ENCODE results near the gene STIP1.

The STIP1 gene

DNA sequence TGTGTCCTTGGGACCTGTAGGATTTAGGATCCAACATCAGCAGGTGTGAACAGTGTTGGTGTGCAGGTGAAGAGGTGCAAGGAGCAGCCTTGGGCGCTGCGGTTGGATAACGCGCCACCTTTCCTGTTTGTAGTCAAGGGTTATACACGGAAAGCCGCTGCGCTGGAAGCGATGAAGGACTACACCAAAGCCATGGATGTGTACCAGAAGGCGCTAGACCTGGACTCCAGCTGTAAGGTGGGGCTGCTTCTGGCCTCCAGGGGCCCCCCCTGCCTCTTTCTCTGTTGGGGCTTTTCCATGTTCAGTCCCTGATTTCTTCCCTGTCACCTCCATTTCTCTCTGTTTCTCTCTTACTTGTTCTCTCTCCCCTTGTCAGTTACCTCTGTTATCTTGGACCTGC, 17.0 kb downstream of the STIP1 start:
- TF ChIP-seq, protein P1, sequence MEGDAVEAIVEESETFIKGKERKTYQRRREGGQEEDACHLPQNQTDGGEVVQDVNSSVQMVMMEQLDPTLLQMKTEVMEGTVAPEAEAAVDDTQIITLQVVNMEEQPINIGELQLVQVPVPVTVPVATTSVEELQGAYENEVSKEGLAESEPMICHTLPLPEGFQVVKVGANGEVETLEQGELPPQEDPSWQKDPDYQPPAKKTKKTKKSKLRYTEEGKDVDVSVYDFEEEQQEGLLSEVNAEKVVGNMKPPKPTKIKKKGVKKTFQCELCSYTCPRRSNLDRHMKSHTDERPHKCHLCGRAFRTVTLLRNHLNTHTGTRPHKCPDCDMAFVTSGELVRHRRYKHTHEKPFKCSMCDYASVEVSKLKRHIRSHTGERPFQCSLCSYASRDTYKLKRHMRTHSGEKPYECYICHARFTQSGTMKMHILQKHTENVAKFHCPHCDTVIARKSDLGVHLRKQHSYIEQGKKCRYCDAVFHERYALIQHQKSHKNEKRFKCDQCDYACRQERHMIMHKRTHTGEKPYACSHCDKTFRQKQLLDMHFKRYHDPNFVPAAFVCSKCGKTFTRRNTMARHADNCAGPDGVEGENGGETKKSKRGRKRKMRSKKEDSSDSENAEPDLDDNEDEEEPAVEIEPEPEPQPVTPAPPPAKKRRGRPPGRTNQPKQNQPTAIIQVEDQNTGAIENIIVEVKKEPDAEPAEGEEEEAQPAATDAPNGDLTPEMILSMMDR (IDR thresholded peaks at IDR 0.05) = no peak
- Histone ChIP-seq H3K27ac (no peak overlapping the region), H3K4me3 (ENCODE audit: low read depth, low read length) (no peak overlapping the region), H3K4me1 (peaks cover 4% of the 10 kb centered on the region), H3K9ac (no peak overlapping the region), H3K4me2 (ENCODE audit: low read length) (no peak overlapping the region), H3K79me2 (no peaks in the 10 kb centered on the region), H3K9me3 (ENCODE audit: control insufficient read depth, low read length) (no peaks in the 10 kb centered on the region), H3K36me3 (ENCODE audit: control insufficient read depth, insufficient read depth, low read length) (no peaks in the 10 kb centered on the region), H2AFZ (no peak overlapping the region), H3K27me3 (ENCODE audit: control insufficient read depth, insufficient read depth, low read length) (no peaks in the 10 kb centered on the region)

DNA sequence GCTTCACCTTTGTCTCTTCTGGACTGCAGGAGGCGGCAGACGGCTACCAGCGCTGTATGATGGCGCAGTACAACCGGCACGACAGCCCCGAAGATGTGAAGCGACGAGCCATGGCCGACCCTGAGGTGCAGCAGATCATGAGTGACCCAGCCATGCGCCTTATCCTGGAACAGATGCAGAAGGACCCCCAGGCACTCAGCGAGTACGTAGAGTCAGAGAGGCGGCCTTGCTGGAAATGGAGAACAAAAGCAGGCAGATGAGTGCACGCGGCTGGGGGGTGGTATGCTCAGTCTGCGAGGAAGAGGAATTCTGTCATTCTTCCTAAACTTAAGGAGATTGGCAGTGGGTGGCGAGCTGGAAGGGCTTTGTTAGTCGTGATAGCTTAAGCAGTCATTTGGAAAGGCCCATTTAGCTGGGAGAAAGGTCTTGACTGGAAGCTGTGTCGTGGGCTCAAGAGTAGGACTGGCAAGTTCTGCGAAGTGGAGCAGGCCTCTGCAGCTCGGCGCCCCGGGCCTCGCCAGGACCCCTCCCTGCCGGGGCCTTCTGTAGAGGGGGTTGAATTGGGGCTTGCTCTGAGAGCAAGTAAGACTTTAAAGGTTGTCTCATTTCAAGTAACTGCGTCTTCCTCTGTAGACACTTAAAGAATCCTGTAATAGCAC, 17.6 kb downstream of the STIP1 start:
- Histone ChIP-seq H3K4me1 (peaks cover 4% of the 10 kb centered on the region), H3K4me2 (ENCODE audit: low read length) (no peak overlapping the region), H3K9me3 (ENCODE audit: control insufficient read depth, low read length) (no peaks in the 10 kb centered on the region), H3K27me3 (ENCODE audit: control insufficient read depth, insufficient read depth, low read length) (no peaks in the 10 kb centered on the region), H3K79me2 (no peaks in the 10 kb centered on the region), H3K27ac (no peak overlapping the region), H3K36me3 (ENCODE audit: control insufficient read depth, insufficient read depth, low read length) (no peaks in the 10 kb centered on the region), H2AFZ (no peak overlapping the region), H3K4me3 (ENCODE audit: low read depth, low read length) (no peak overlapping the region), H3K9ac (no peak overlapping the region)
- TF ChIP-seq, protein P1 (IDR thresholded peaks at IDR 0.05) = no peak

DNA sequence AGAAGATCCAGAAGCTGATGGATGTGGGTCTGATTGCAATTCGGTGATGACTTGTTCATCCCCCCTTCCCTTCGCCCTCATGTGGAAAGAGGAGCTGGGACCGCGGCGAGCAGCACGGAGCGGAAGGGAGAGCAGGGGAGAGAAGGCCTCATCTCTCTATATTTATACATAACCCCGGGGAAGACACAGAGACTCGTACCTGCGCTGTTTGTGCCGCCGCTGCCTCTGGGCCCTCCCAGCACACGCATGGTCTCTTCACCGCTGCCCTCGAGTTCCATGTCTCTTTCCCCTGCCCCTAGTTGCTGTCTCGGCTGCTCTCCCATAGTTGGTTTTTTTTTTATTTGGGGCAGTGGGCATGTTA, 18.1 kb downstream of the STIP1 start:
- TF ChIP-seq, protein P1 (IDR thresholded peaks at IDR 0.05) = no peak
- no peaks in the 10 kb centered on the region for H3K79me2 ChIP-seq
- H3K36me3 ChIP-seq (ENCODE audit: control insufficient read depth, insufficient read depth, low read length) = no peaks in the 10 kb centered on the region
- no peak overlapping the region for H3K4me2 ChIP-seq (ENCODE audit: low read length)
- no peaks in the 10 kb centered on the region for H3K27me3 ChIP-seq (ENCODE audit: control insufficient read depth, insufficient read depth, low read length)
- H3K9ac ChIP-seq = no peak overlapping the region
- no peak overlapping the region for H2AFZ ChIP-seq
- H3K4me3 ChIP-seq (ENCODE audit: low read depth, low read length) = no peak overlapping the region
- peak overlapping the region; percentile 24 for H3K27ac ChIP-seq
- H3K9me3 ChIP-seq (ENCODE audit: control insufficient read depth, low read length) = no peaks in the 10 kb centered on the region
- peaks cover 4% of the 10 kb centered on the region for H3K4me1 ChIP-seq

DNA sequence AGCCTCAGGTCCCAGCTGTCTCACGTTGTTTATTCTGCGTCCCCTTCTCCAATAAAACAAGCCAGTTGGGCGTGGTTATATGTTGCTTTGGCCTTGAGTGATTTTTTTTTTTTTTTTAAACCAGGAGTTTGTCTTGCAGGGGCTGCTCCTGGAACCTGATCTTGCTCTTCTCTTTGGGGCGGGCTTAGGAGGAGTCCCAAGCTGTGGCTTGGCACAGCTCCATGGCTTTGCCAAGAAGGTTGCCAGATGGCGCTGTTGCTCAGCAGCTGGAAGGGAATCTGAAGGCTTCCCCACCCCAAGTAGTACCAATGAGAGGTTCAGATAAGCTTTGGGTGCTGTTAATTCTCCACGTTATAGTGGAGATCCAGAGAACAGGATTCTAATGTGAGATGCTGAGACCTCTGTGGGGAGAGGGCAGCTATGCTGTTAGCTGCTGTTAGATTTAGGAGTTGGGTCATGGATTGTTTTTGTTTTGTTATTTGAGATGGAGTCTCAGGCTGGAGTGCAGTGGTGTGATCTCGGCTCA, 18.6 kb downstream of the STIP1 start:
- Histone ChIP-seq H3K27ac (peak overlapping the region; percentile 24), H3K27me3 (ENCODE audit: control insufficient read depth, insufficient read depth, low read length) (no peaks in the 10 kb centered on the region), H3K4me2 (ENCODE audit: low read length) (no peak overlapping the region), H3K9ac (no peak overlapping the region), H3K36me3 (ENCODE audit: control insufficient read depth, insufficient read depth, low read length) (no peaks in the 10 kb centered on the region), H3K4me1 (peaks cover 4% of the 10 kb centered on the region), H3K79me2 (no peaks in the 10 kb centered on the region), H3K9me3 (ENCODE audit: control insufficient read depth, low read length) (no peaks in the 10 kb centered on the region), H2AFZ (no peak overlapping the region), H3K4me3 (ENCODE audit: low read depth, low read length) (no peak overlapping the region)
- TF ChIP-seq, protein P1 (IDR thresholded peaks at IDR 0.05) = peak; percentile 73

All from parathyroid adenoma (tissue), 2 donors.